Activated CD4-positive, alpha-beta T cell treated with anti-CD3 and anti-CD28 coated beads, Interleukin-2, amount 10 ng/mL, durations not matched to agents 24 days and 14 days (primary cell): Measurements from ENCODE around the gene HMGCL. TPM values are rescaled to one million over a fixed set of nuclear protein-coding genes. Genes with fewer than 3 reads are reported as not detected.
"Not testable (repeated sequence)": the region's sequence is repeated elsewhere in the genome, so short reads cannot be mapped to it uniquely, and the experiment has no call there.

ENCODE experiments used
- DNase-seq: peaks from one replicate; pipeline ENCODE4 v3.0.0; 2022
- H3K27ac Mint-ChIP-seq: one replicate; pipeline ENCODE4 v1.8.0; 2022; ENCODE audit warnings: mild to moderate bottlenecking, mixed read lengths
- H3K27me3 Mint-ChIP-seq: one replicate; pipeline ENCODE4 v1.8.0; 2022; ENCODE audit warnings: mixed read lengths
- H3K36me3 Mint-ChIP-seq: one replicate; pipeline ENCODE4 v1.8.0; 2022; ENCODE audit warnings: low read depth, mild to moderate bottlenecking, mixed read lengths
- H3K4me1 Mint-ChIP-seq: one replicate; pipeline ENCODE4 v1.8.0; 2021; ENCODE audit warnings: mixed read lengths
- H3K4me3 Mint-ChIP-seq: one replicate; pipeline ENCODE4 v1.8.0; 2022; ENCODE audit warnings: mild to moderate bottlenecking, moderate library complexity, mixed read lengths
- H3K9me3 Mint-ChIP-seq: one replicate; pipeline ENCODE4 v1.8.0; 2021; ENCODE audit warnings: mixed read lengths
- intact Hi-C: fragments of 100-400 bp; cut with micrococcal nuclease; formaldehyde crosslinking; loops from one replicate; pipeline ENCODE4 v1.15.1; 2023
- total RNA-seq: library from RNA; stranded (reverse); gene quantifications from 2 replicates; pipeline ENCODE4 v1.2.3, GENCODE V29; 2022

The HMGCL gene
- total RNA-seq, 1 donor from 2014 or later: 20.4 TPM

GRCh38 chr1:23816361-23816760 lies 8.9 kb downstream of the HMGCL start:
- H3K27me3 Mint-ChIP-seq: no peaks in the 10 kb centered on the region
- H3K27ac Mint-ChIP-seq: no peak overlapping the region
- no peaks in the 10 kb centered on the region for H3K4me1 Mint-ChIP-seq
- no peak overlapping the region for H3K4me3 Mint-ChIP-seq
- peaks cover 20% of the 10 kb centered on the region for H3K36me3 Mint-ChIP-seq
- H3K9me3 Mint-ChIP-seq: no peaks in the 10 kb centered on the region
- DNase-seq: no peak
- intact Hi-C loops: no loop called here

GRCh38 chr1:23814016-23814415 lies 11.2 kb downstream of the HMGCL start:
- H3K36me3 Mint-ChIP-seq: peaks cover 19% of the 10 kb centered on the region
- H3K4me3 Mint-ChIP-seq: no peak overlapping the region
- no peak for DNase-seq
- no peaks in the 10 kb centered on the region for H3K27me3 Mint-ChIP-seq
- no peaks in the 10 kb centered on the region for H3K9me3 Mint-ChIP-seq
- H3K4me1 Mint-ChIP-seq: peaks cover 6% of the 10 kb centered on the region
- H3K27ac Mint-ChIP-seq: no peak overlapping the region
- intact Hi-C loops: no loop called here

GRCh38 chr1:23810818-23811540 lies 14.2 kb downstream of the HMGCL start:
- Mint-ChIP-seq H3K36me3 (peaks cover 10% of the 10 kb centered on the region), H3K9me3 (no peaks in the 10 kb centered on the region), H3K27ac (no peak overlapping the region), H3K4me1 (peaks cover 8% of the 10 kb centered on the region), H3K4me3 (no peak overlapping the region), H3K27me3 (no peaks in the 10 kb centered on the region)
- peak; percentile 88 for DNase-seq
- intact Hi-C loops: loop anchor here (2.0 kb wide), 1 partner anchor 106 kb away; no protein-coding TSS in a partner anchor

- DNase-seq: peak; percentile 94
- Mint-ChIP-seq H3K27ac (no peak overlapping the region), H3K36me3 (peaks cover 16% of the 10 kb centered on the region), H3K9me3 (no peaks in the 10 kb centered on the region), H3K27me3 (no peaks in the 10 kb centered on the region), H3K4me3 (no peak overlapping the region), H3K4me1 (peaks cover 13% of the 10 kb centered on the region)
- intact Hi-C loops: loop anchor here (1.0 to 2.0 kb wide), 2 partner anchors 59 to 107 kb away; partner anchors contain the start of gene FUCA1
Observed at GRCh38 chr1:23809751-23810171, 15.5 kb downstream of the HMGCL start.

- peaks cover 13% of the 10 kb centered on the region for H3K4me1 Mint-ChIP-seq
- DNase-seq: no peak
- H3K27ac Mint-ChIP-seq: no peak overlapping the region
- H3K36me3 Mint-ChIP-seq: peaks cover 23% of the 10 kb centered on the region
- H3K9me3 Mint-ChIP-seq: no peaks in the 10 kb centered on the region
- H3K4me3 Mint-ChIP-seq: no peak overlapping the region
- no peaks in the 10 kb centered on the region for H3K27me3 Mint-ChIP-seq
- intact Hi-C loops: no loop called here
Observed at GRCh38 chr1:23807453-23807852, 17.8 kb downstream of the HMGCL start.

- Mint-ChIP-seq H3K4me1 (peaks cover 15% of the 10 kb centered on the region), H3K9me3 (no peaks in the 10 kb centered on the region), H3K27ac (no peak overlapping the region), H3K36me3 (peaks cover 20% of the 10 kb centered on the region), H3K27me3 (no peaks in the 10 kb centered on the region), H3K4me3 (no peak overlapping the region)
- no peak for DNase-seq
- intact Hi-C loops: no loop called here
Observed at GRCh38 chr1:23806280-23806679, 18.9 kb downstream of the HMGCL start.

- Mint-ChIP-seq H3K4me1 (peaks cover 14% of the 10 kb centered on the region), H3K4me3 (no peak overlapping the region), H3K27ac (no peak overlapping the region), H3K9me3 (no peaks in the 10 kb centered on the region), H3K27me3 (no peaks in the 10 kb centered on the region), H3K36me3 (peaks cover 18% of the 10 kb centered on the region)
- intact Hi-C loops: no loop called here
- DNase-seq: no peak
Observed at GRCh38 chr1:23805025-23805424, 20.2 kb downstream of the HMGCL start.

- intact Hi-C loops: no loop called here
- H3K27ac Mint-ChIP-seq: peak overlapping the region; percentile 36
- no peaks in the 10 kb centered on the region for H3K9me3 Mint-ChIP-seq
Observed at GRCh38 chr1:23804183-23804835, 20.9 kb downstream of the HMGCL start.

GRCh38 chr1:23803674-23804073 lies 21.6 kb downstream of the HMGCL start:
- H3K27me3 Mint-ChIP-seq: no peaks in the 10 kb centered on the region
- H3K9me3 Mint-ChIP-seq: no peaks in the 10 kb centered on the region
- no peak overlapping the region for H3K4me3 Mint-ChIP-seq
- no peak for DNase-seq
- peaks cover 18% of the 10 kb centered on the region for H3K4me1 Mint-ChIP-seq
- H3K27ac Mint-ChIP-seq: no peak overlapping the region
- intact Hi-C loops: no loop called here
- peaks cover 20% of the 10 kb centered on the region for H3K36me3 Mint-ChIP-seq

More at GRCh38 chr1:23804183-23804835, 20.9 kb downstream of the HMGCL start:
- peaks cover 14% of the 10 kb centered on the region for H3K4me1 Mint-ChIP-seq
- no peaks in the 10 kb centered on the region for H3K27me3 Mint-ChIP-seq
- H3K4me3 Mint-ChIP-seq: no peak overlapping the region
- peaks cover 18% of the 10 kb centered on the region for H3K36me3 Mint-ChIP-seq
- DNase-seq: no peak

GRCh38 chr1:23802809-23803342 lies 22.4 kb downstream of the HMGCL start:
- DNase-seq, H3K4me3 Mint-ChIP-seq, intact Hi-C loops, H3K27ac Mint-ChIP-seq, H3K27me3 Mint-ChIP-seq, H3K9me3 Mint-ChIP-seq: not testable (repeated sequence)
- Mint-ChIP-seq H3K4me1 (peaks cover 21% of the 10 kb centered on the region), H3K36me3 (peaks cover 24% of the 10 kb centered on the region)

- no peak for DNase-seq
- Mint-ChIP-seq H3K27ac (peak overlapping the region; percentile 29), H3K9me3 (no peaks in the 10 kb centered on the region), H3K4me1 (peaks cover 19% of the 10 kb centered on the region), H3K36me3 (peaks cover 30% of the 10 kb centered on the region), H3K27me3 (no peaks in the 10 kb centered on the region), H3K4me3 (peak overlapping the region; percentile 54)
- intact Hi-C loops: no loop called here
Observed at GRCh38 chr1:23801876-23802275, 23.4 kb downstream of the HMGCL start.

- H3K27ac Mint-ChIP-seq: peak overlapping the region; percentile 70
- peaks cover 34% of the 10 kb centered on the region for H3K36me3 Mint-ChIP-seq
- no peaks in the 10 kb centered on the region for H3K27me3 Mint-ChIP-seq
Observed at GRCh38 chr1:23801338-23801748, 23.9 kb downstream of the HMGCL start.

GRCh38 chr1:23800400-23801337 lies 24.6 kb downstream of the HMGCL start, which contains the start of gene GALE:
Gene GALE, minus strand, starts transcription at chr1:23800754. Its CDS starts 1,747 bp downstream, at chr1:23799007.
- peak; percentile 98 for DNase-seq
- Mint-ChIP-seq H3K4me1 (peaks cover 19% of the 10 kb centered on the region), H3K9me3 (no peaks in the 10 kb centered on the region), H3K27me3 (no peaks in the 10 kb centered on the region), H3K27ac (peak within 1 kb of the TSS; percentile 75), H3K4me3 (peak within 1 kb of the TSS; percentile 92), H3K36me3 (peaks cover 34% of the 10 kb centered on the region)
- intact Hi-C loops: loop anchor here (1.0 kb wide), 2 partner anchors 9 to 22 kb away; partner anchors contain the start of genes LYPLA2 and PITHD1

More at GRCh38 chr1:23801338-23801748, 23.9 kb downstream of the HMGCL start:
- Mint-ChIP-seq H3K4me1 (peaks cover 19% of the 10 kb centered on the region), H3K4me3 (peak overlapping the region; percentile 92), H3K9me3 (no peaks in the 10 kb centered on the region)
- DNase-seq: no peak
- intact Hi-C loops: no loop called here
